ENCODE measurements around the gene USP10. TPM values are rescaled to one million over a fixed set of nuclear protein-coding genes. Genes with fewer than 3 reads are reported as not detected.
"Not testable (repeated sequence)": the region's sequence is repeated elsewhere in the genome, so short reads cannot be mapped to it uniquely, and the experiment has no call there.

USP10 gene
- total RNA-seq, 1 donor from 2014 or later = 147 TPM

DNA sequence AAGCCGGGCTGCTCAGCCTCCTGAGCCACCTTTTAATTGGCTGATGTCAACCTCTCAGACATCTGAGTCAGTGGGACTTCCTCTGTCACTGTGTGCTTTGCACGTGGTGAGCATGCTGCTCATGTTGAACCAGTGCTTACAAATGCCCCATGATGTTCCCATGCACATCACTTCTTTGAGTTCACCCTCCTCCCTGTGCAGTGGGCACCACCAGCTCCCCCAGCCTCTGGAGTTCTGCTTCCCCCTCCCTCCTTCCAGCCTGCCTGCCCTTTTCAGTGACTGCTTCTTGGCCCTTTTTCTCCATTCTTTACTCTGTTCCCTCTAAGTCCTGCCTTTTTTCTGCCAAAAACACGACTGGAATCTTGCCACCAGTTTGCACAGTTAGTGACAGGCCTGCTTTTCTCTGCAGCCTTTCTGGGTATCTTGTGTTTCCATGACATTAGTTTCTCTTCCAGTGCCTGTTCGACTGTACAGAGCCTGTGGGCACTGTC lies 41.6 kb downstream of the USP10 start:
- CTCF ChIA-PET = interaction anchor here (0.6 to 5.1 kb wide), 3 partner anchors 16 to 218 kb away, joined by 3 to 65 read pairs (median 53); no protein-coding TSS in a partner anchor
- Mint-ChIP-seq H3K27me3 (no peaks in the 10 kb centered on the region), H3K36me3 (ENCODE audit: low read depth) (peaks cover 67% of the 10 kb centered on the region), H3K9me3 (no peaks in the 10 kb centered on the region), H3K4me3 (no peak overlapping the region), H3K27ac (peak overlapping the region; percentile 0), H3K4me1 (peaks cover 30% of the 10 kb centered on the region)
- no peak for ATAC-seq (ENCODE audit: low read depth)
- intact Hi-C loops (cut with micrococcal nuclease) = no loop called here
- POLR2A ChIA-PET = interaction anchor here (0.6 to 1.4 kb wide), 2 partner anchors 11 to 609 kb away, joined by 3 to 4 read pairs; no protein-coding TSS in a partner anchor
- TF ChIP-seq CTCF (IDR thresholded peaks at IDR 0.05) = no peak
- no peak for DNase-seq

- intact Hi-C loops (cut with micrococcal nuclease) = no loop called here
- H3K4me1 Mint-ChIP-seq = peaks cover 24% of the 10 kb centered on the region
- no peak for TF ChIP-seq CTCF (IDR thresholded peaks at IDR 0.05)
- no peaks in the 10 kb centered on the region for H3K9me3 Mint-ChIP-seq
- H3K27ac Mint-ChIP-seq = no peak overlapping the region
- POLR2A ChIA-PET = no interaction called here
- no peak for ATAC-seq (ENCODE audit: low read depth)
- peaks cover 67% of the 10 kb centered on the region for H3K36me3 Mint-ChIP-seq (ENCODE audit: low read depth)
- DNase-seq = no peak
- no peaks in the 10 kb centered on the region for H3K27me3 Mint-ChIP-seq
- no peak overlapping the region for H3K4me3 Mint-ChIP-seq
- CTCF ChIA-PET = no interaction called here
These were observed 42.9 kb downstream of the USP10 start for GRCh38 chr16:84742641-84743092.

GRCh38 chr16:84746231-84746630 lies 46.4 kb downstream of the USP10 start:
- Mint-ChIP-seq H3K27ac (no peak overlapping the region), H3K27me3 (no peaks in the 10 kb centered on the region), H3K4me3 (no peak overlapping the region), H3K36me3 (ENCODE audit: low read depth) (peaks cover 56% of the 10 kb centered on the region), H3K4me1 (peaks cover 29% of the 10 kb centered on the region), H3K9me3 (no peaks in the 10 kb centered on the region)
- DNase-seq = no peak
- TF ChIP-seq CTCF (IDR thresholded peaks at IDR 0.05) = no peak
- ChIA-PET CTCF (interaction anchor here (1.3 kb wide), 1 partner anchor 8 kb away, joined by 12 read pairs; no protein-coding TSS in a partner anchor), POLR2A (interaction anchor here (0.5 to 0.7 kb wide), 4 partner anchors 8 to 128 kb away, joined by 3 to 7 read pairs (median 4); no protein-coding TSS in a partner anchor)
- intact Hi-C loops (cut with micrococcal nuclease) = no loop called here
- ATAC-seq (ENCODE audit: low read depth) = no peak

DNA sequence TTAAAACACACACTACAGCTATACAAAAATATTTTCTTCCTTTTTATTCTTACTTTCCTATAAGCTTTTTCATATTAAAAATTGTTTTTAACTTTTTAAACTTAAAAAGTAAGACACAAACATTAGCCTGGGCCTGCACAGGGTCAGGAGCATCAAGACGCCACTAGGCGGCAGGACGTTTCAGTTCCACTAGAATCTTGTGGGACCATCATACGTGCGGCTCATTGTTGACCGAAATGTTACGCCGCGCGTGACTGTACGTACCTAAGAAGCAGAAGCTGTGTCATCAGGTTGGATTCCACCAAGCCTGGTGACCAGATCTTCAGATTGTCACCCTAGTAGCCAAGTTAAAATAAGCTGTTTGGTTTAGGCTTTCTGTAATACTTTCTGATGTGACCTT lies 47.1 kb downstream of the USP10 start:
- no peaks in the 10 kb centered on the region for H3K27me3 Mint-ChIP-seq
- peaks cover 50% of the 10 kb centered on the region for H3K36me3 Mint-ChIP-seq (ENCODE audit: low read depth)
- ChIA-PET POLR2A (interaction anchor here (0.5 kb wide), 1 partner anchor 128 kb away, joined by 7 read pairs; no protein-coding TSS in a partner anchor), CTCF (interaction anchor here (1.3 kb wide), 1 partner anchor 9 kb away, joined by 12 read pairs; no protein-coding TSS in a partner anchor)
- H3K9me3 Mint-ChIP-seq = no peaks in the 10 kb centered on the region
- no peak overlapping the region for H3K4me3 Mint-ChIP-seq
- no peak overlapping the region for H3K27ac Mint-ChIP-seq
- DNase-seq (no peak), ATAC-seq (ENCODE audit: low read depth) (no peak)
- TF ChIP-seq CTCF (IDR thresholded peaks at IDR 0.05) = no peak
- H3K4me1 Mint-ChIP-seq = peaks cover 30% of the 10 kb centered on the region
- intact Hi-C loops (cut with micrococcal nuclease) = no loop called here

DNA sequence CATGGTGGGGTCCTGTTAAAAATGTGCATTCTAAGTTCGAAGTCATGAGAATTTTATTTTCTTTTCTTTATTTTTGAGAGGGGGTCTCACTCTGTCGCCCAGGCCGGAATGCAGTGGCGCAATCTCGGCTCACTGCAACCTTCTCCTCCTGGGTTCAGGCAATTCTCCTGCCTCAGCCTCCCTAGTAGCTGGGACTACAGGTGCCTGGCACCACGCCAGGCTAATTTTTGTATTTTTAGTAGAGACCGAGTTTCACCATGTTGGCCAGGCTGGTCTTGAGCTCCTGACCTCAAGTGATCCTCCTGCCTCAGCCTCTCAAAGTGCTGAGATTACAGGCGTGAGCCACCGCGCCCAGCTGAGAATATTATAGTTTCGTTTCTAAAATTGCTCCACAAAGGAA lies 48.4 kb downstream of the USP10 start:
- POLR2A ChIA-PET = interaction anchor here (1.1 kb wide), 1 partner anchor 245 kb away, joined by 3 read pairs; no protein-coding TSS in a partner anchor
- H3K27ac Mint-ChIP-seq; H3K27me3 Mint-ChIP-seq; H3K4me3 Mint-ChIP-seq; ATAC-seq (ENCODE audit: low read depth); CTCF ChIA-PET; H3K9me3 Mint-ChIP-seq; intact Hi-C loops (cut with micrococcal nuclease); DNase-seq: not testable (repeated sequence)
- peaks cover 43% of the 10 kb centered on the region for H3K36me3 Mint-ChIP-seq (ENCODE audit: low read depth)
- H3K4me1 Mint-ChIP-seq = peaks cover 40% of the 10 kb centered on the region
